ENCODE data around the gene TOX3. TPM values are rescaled to one million over a fixed set of nuclear protein-coding genes. Genes with fewer than 3 reads are reported as not detected.

TOX3 gene
- total RNA-seq, 4 donors from 2014 or later: 0.11 TPM; not detected in 3

- intact Hi-C loops (cut with DNase I): no loop called here
- no peak overlapping the region for H3K27ac ChIP-seq (replicated peaks in 1 of 4)
- no peaks in the 10 kb centered on the region for H3K36me3 ChIP-seq
- DNase-seq (ENCODE audit: extremely low spot score): no peak
- WGBS: 65% methylated on average over 2 of the region's 2 CpGs
- H3K27me3 ChIP-seq: no peaks in the 10 kb centered on the region
- H3K4me1 ChIP-seq: no peaks in the 10 kb centered on the region
- H3K9me3 ChIP-seq: no peaks in the 10 kb centered on the region
- TF ChIP-seq EP300 (IDR thresholded peaks at IDR 0.05) (no peak), POLR2AphosphoS5 (IDR thresholded peaks at IDR 0.05) (no peak), POLR2A (IDR thresholded peaks at IDR 0.05; ENCODE audit: low read depth) (no peak), CTCF (IDR thresholded peaks at IDR 0.05) (no peak)
- no peak overlapping the region for H3K4me3 ChIP-seq
Measured at GRCh38 chr16:52433643-52434042, 113.3 kb downstream of the TOX3 start.

- Histone ChIP-seq H3K27ac (replicated peaks in 1 of 4) (no peak overlapping the region), H3K4me1 (peaks cover 0 to 5% (median 0%) of the 10 kb centered on the region in 4 donors), H3K9me3 (no peaks in the 10 kb centered on the region), H3K27me3 (no peaks in the 10 kb centered on the region), H3K36me3 (no peaks in the 10 kb centered on the region), H3K4me3 (no peak overlapping the region)
- WGBS: 92% methylated on average over 2 of the region's 2 CpGs
- intact Hi-C loops (cut with DNase I): no loop called here
- TF ChIP-seq CTCF (IDR thresholded peaks at IDR 0.05): no peak
- no peak for TF ChIP-seq POLR2A (IDR thresholded peaks at IDR 0.05; ENCODE audit: low read depth)
- TF ChIP-seq POLR2AphosphoS5 (IDR thresholded peaks at IDR 0.05): no peak
- DNase-seq (ENCODE audit: extremely low spot score): no peak
Measured at GRCh38 chr16:52424591-52424990, 122.4 kb downstream of the TOX3 start.

GRCh38 chr16:52422307-52422706 is 124.6 kb downstream of the TOX3 start:
- no peak for DNase-seq (ENCODE audit: extremely low spot score)
- TF ChIP-seq POLR2AphosphoS5 (IDR thresholded peaks at IDR 0.05): no peak
- no peak for TF ChIP-seq CTCF (IDR thresholded peaks at IDR 0.05)
- TF ChIP-seq POLR2A (IDR thresholded peaks at IDR 0.05; ENCODE audit: low read depth): no peak
- TF ChIP-seq EP300 (IDR thresholded peaks at IDR 0.05): no peak
- Histone ChIP-seq H3K4me3 (no peak overlapping the region), H3K27ac (replicated peaks in 1 of 4) (no peak overlapping the region), H3K36me3 (no peaks in the 10 kb centered on the region), H3K9me3 (no peaks in the 10 kb centered on the region), H3K27me3 (no peaks in the 10 kb centered on the region), H3K4me1 (peaks cover 0 to 5% (median 0%) of the 10 kb centered on the region in 4 donors)
- intact Hi-C loops (cut with DNase I): no loop called here
- WGBS: 68% methylated on average over 1 of the region's 1 CpG

- WGBS: 76% methylated on average over 3 of the region's 3 CpGs
- Histone ChIP-seq H3K27ac (replicated peaks in 1 of 4) (no peak overlapping the region), H3K4me3 (no peak overlapping the region), H3K4me1 (peaks cover 0 to 5% (median 0%) of the 10 kb centered on the region in 4 donors), H3K36me3 (no peaks in the 10 kb centered on the region), H3K27me3 (no peaks in the 10 kb centered on the region), H3K9me3 (no peaks in the 10 kb centered on the region)
- no peak for TF ChIP-seq CTCF (IDR thresholded peaks at IDR 0.05)
- TF ChIP-seq EP300 (IDR thresholded peaks at IDR 0.05): no peak
- no peak for TF ChIP-seq POLR2AphosphoS5 (IDR thresholded peaks at IDR 0.05)
- no peak for TF ChIP-seq POLR2A (IDR thresholded peaks at IDR 0.05; ENCODE audit: low read depth)
- intact Hi-C loops (cut with DNase I): no loop called here
- DNase-seq (ENCODE audit: extremely low spot score): no peak
Measured at GRCh38 chr16:52418201-52418600, 128.7 kb downstream of the TOX3 start.

- intact Hi-C loops (cut with DNase I): no loop called here
- Histone ChIP-seq H3K9me3 (no peaks in the 10 kb centered on the region), H3K36me3 (no peaks in the 10 kb centered on the region), H3K4me1 (no peaks in the 10 kb centered on the region), H3K27ac (replicated peaks in 1 of 4) (no peak overlapping the region), H3K4me3 (no peak overlapping the region), H3K27me3 (no peaks in the 10 kb centered on the region)
- TF ChIP-seq POLR2A (IDR thresholded peaks at IDR 0.05; ENCODE audit: low read depth) (no peak), CTCF (IDR thresholded peaks at IDR 0.05) (no peak), EP300 (IDR thresholded peaks at IDR 0.05) (no peak), POLR2AphosphoS5 (IDR thresholded peaks at IDR 0.05) (no peak)
- WGBS: 74% methylated on average over 1 of the region's 1 CpG
- DNase-seq (ENCODE audit: extremely low spot score): no peak
Measured at GRCh38 chr16:52416888-52417287, 130.1 kb downstream of the TOX3 start.
